GM23338 (cell line): ENCODE data around the gene ACY1. TPM values are rescaled to one million over a fixed set of nuclear protein-coding genes. Genes with fewer than 3 reads are reported as not detected.

ENCODE experiments used
- ATAC-seq: fragments of 200-7000 bp; cut with Tn5 transposase; 3 replicates; pipeline ENCODE4 v1.9.1; 2020
- DNase-seq: peaks from one replicate; pipeline ENCODE4 v3.0.0-alpha.2; 2015; ENCODE audit warnings: low spot score
- H2AFZ ChIP-seq: fragments of 200-600 bp; sonication (generic); 2 replicates; pipeline ENCODE4 v1.8.0; 2016; ENCODE audit warnings: antibody characterized with exemption, mild to moderate bottlenecking, moderate library complexity
- H3F3A ChIP-seq: fragments of 200-600 bp; sonication (generic); replicated peaks from 2 replicates; pipeline ENCODE4 v1.8.0; 2017; ENCODE audit warnings: antibody characterized with exemption, mixed run types, low read depth
- H3K27ac ChIP-seq: fragments of 200-600 bp; sonication (generic); 2 replicates; pipeline ENCODE4 v1.6.1; 2016; ENCODE audit warnings: low read depth
- H3K27me3 ChIP-seq: fragments of 200-600 bp; sonication (generic); 2 replicates; pipeline ENCODE4 v1.8.0; 2016; ENCODE audit warnings: mild to moderate bottlenecking, mixed run types, moderate library complexity; ENCODE audit not compliant: insufficient read depth
- H3K36me3 ChIP-seq: fragments of 200-600 bp; sonication (generic); 2 replicates; pipeline ENCODE4 v1.8.0; 2016; ENCODE audit warnings: mild to moderate bottlenecking; ENCODE audit not compliant: insufficient read depth
- H3K4me1 ChIP-seq: fragments of 200-600 bp; sonication (generic); 2 replicates; pipeline ENCODE4 v1.8.0; 2016; ENCODE audit warnings: mild to moderate bottlenecking, moderate library complexity; ENCODE audit not compliant: insufficient read depth
- H3K4me2 ChIP-seq: fragments of 200-600 bp; sonication (generic); 2 replicates; pipeline ENCODE4 v1.7.1; 2017; ENCODE audit warnings: mixed run types
- H3K4me3 ChIP-seq: fragments of 200-600 bp; sonication (generic); 2 replicates; pipeline ENCODE4 v1.6.1; 2016; ENCODE audit warnings: mixed run types
- H3K79me2 ChIP-seq: fragments of 200-600 bp; sonication (generic); replicated peaks from 2 replicates; pipeline ENCODE4 v1.8.0; 2017; ENCODE audit warnings: mild to moderate bottlenecking; ENCODE audit not compliant: insufficient read depth
- H3K9me2 ChIP-seq: fragments of 200-600 bp; sonication (generic); 2 replicates; pipeline ENCODE4 v1.8.0; 2017; ENCODE audit not compliant: insufficient read depth
- H4K20me1 ChIP-seq: fragments of 200-600 bp; sonication (generic); replicated peaks from 2 replicates; pipeline ENCODE4 v1.8.0; 2017; ENCODE audit warnings: mild to moderate bottlenecking; ENCODE audit not compliant: insufficient read depth
- H3K27ac Mint-ChIP-seq: 2 replicates; pipeline ENCODE4 v1.8.0; 2020; ENCODE audit warnings: inconsistent platforms, mild to moderate bottlenecking, moderate library complexity, mixed read lengths
- H3K27me3 Mint-ChIP-seq: 3 replicates; pipeline ENCODE4 v1.8.0; 2022; ENCODE audit warnings: low read depth, mild to moderate bottlenecking, moderate library complexity, mixed read lengths, inconsistent platforms; ENCODE audit not compliant: insufficient read depth, poor library complexity
- H3K36me3 Mint-ChIP-seq: 3 replicates; pipeline ENCODE4 v1.8.0; 2021; ENCODE audit warnings: low read depth, mild to moderate bottlenecking, inconsistent platforms, moderate library complexity, mixed read lengths
- H3K4me1 Mint-ChIP-seq: 3 replicates; pipeline ENCODE4 v1.8.0; 2020; ENCODE audit warnings: mild to moderate bottlenecking, inconsistent platforms, mixed read lengths
- H3K4me3 Mint-ChIP-seq: 3 replicates; pipeline ENCODE4 v1.8.0; 2021; ENCODE audit warnings: moderate library complexity, mild to moderate bottlenecking, inconsistent platforms, mixed read lengths
- H3K9me3 Mint-ChIP-seq: 3 replicates; pipeline ENCODE4 v1.8.0; 2020; ENCODE audit warnings: moderate library complexity, mild to moderate bottlenecking, inconsistent platforms, mixed read lengths
- CREB1 ChIP-seq: fragments of 250-450 bp; sonication (Bioruptor Pico); IDR thresholded peaks from 2 replicates; pipeline ENCODE4 v1.5.0; 2020; ENCODE audit warnings: low read depth, mild to moderate bottlenecking, moderate library complexity
- CTCF ChIP-seq, 2 experiments: fragments of 200-600 bp in 1 of 2; sonication (generic) in 1 of 2; conservative IDR thresholded peaks; 2 replicates each; pipeline versions ENCODE4 v1.5.1 to v1.6.1; 2016 to 2017; ENCODE audit warnings: antibody characterized with exemption in 2 of 2, low read depth in 2 of 2, mild to moderate bottlenecking in 2 of 2, moderate library complexity in 1 of 2
- EZH2 ChIP-seq: fragments of 200-600 bp; sonication (generic); IDR thresholded peaks from one replicate; pipeline ENCODE4 v1.8.0; 2017; ENCODE audit warnings: antibody characterized with exemption, mild to moderate bottlenecking, low read depth; ENCODE audit not compliant: unreplicated experiment
- NANOG ChIP-seq: IDR thresholded peaks from 2 replicates; pipeline ENCODE4 v1.6.1; 2016; ENCODE audit warnings: antibody characterized with exemption, borderline replicate concordance
- ZNF331 ChIP-seq: fragments of 250-450 bp; sonication (Bioruptor Pico); IDR thresholded peaks from 2 replicates; pipeline ENCODE4 v1.5.0; 2020; ENCODE audit warnings: low read depth, mild to moderate bottlenecking, moderate library complexity
- polyA plus RNA-seq: library from polyadenylated mRNA; unstranded; fragments of >200 nt; fragmentation: Nextera tagmentation; extraction: Ambion mirVana; gene quantifications from 2 replicates; pipeline ENCODE4 v1.2.1, GENCODE V29; 2016
- total RNA-seq: library from RNA; depleted of rRNA; stranded (reverse); fragments of >200 nt; shearing (Covaris generic); gene quantifications from 2 replicates; pipeline ENCODE4 v1.2.3, GENCODE V29; 2014

Gene ACY1
- total and polyA plus RNA-seq, 2 experiments from 2014 or later: 38.4 to 62.8 TPM

GRCh38 chr3:52021489-52022268, 38.3 kb downstream of the ACY1 start:
- ATAC-seq (no peak), DNase-seq (no peak)
- Histone ChIP-seq H3K27me3 (no peaks in the 10 kb centered on the region), H3F3A (no peaks in the 10 kb centered on the region), H2AFZ (no peak overlapping the region; the same call in 1 of the 2 replicates), H3K4me1 (peaks cover 3% of the 10 kb centered on the region; the same call in 1 of the 2 replicates), H3K27ac (no peak overlapping the region), H3K79me2 (no peaks in the 10 kb centered on the region), H4K20me1 (no peaks in the 10 kb centered on the region), H3K4me3 (no peak overlapping the region), H3K9me2 (no peaks in the 10 kb centered on the region), H3K4me2 (no peak overlapping the region), H3K36me3 (no peaks in the 10 kb centered on the region)
- no peak overlapping the region for H3K4me3 Mint-ChIP-seq
- H3K9me3 Mint-ChIP-seq: no peaks in the 10 kb centered on the region
- H3K27me3 Mint-ChIP-seq: peaks cover 12% of the 10 kb centered on the region
- no peaks in the 10 kb centered on the region for H3K36me3 Mint-ChIP-seq
- no peak overlapping the region for H3K27ac Mint-ChIP-seq
- H3K4me1 Mint-ChIP-seq: peaks cover 11% of the 10 kb centered on the region
- no peak for TF ChIP-seq EZH2
- TF ChIP-seq CTCF (conservative IDR thresholded peaks at IDR 0.05; ENCODE audit: low read depth in 2 of 2): no peak
- no peak for TF ChIP-seq ZNF331
- TF ChIP-seq NANOG: no peak
- no peak for TF ChIP-seq CREB1 (CRISPR knock-in tag)

- Histone ChIP-seq H4K20me1 (no peaks in the 10 kb centered on the region), H3K79me2 (no peaks in the 10 kb centered on the region), H2AFZ (no peak overlapping the region), H3K4me3 (no peak overlapping the region), H3K9me2 (no peaks in the 10 kb centered on the region), H3K4me1 (peaks cover 3% of the 10 kb centered on the region; the same call in 1 of the 2 replicates), H3F3A (no peaks in the 10 kb centered on the region), H3K4me2 (no peak overlapping the region), H3K27me3 (no peaks in the 10 kb centered on the region), H3K36me3 (no peaks in the 10 kb centered on the region), H3K27ac (no peak overlapping the region)
- Mint-ChIP-seq H3K4me1 (peaks cover 11% of the 10 kb centered on the region), H3K27me3 (peaks cover 12% of the 10 kb centered on the region), H3K27ac (no peak overlapping the region), H3K36me3 (no peaks in the 10 kb centered on the region), H3K4me3 (no peak overlapping the region; the same call in 2 of the 3 replicates), H3K9me3 (no peaks in the 10 kb centered on the region)
- no peak for TF ChIP-seq ZNF331
- peak; percentile 43 for DNase-seq
- peak; percentile 89 for ATAC-seq
Measured at GRCh38 chr3:52022323-52023100, 39.2 kb downstream of the ACY1 start.
